GM18526 (cell line): ENCODE data around the gene DHX8.

ENCODE experiments used
- POLR2A ChIP-seq: IDR thresholded peaks from 3 replicates; pipeline ENCODE4 v1.6.1; 2011; ENCODE audit not compliant: insufficient read length; ENCODE audit errors: extremely low read depth

Gene DHX8

DNA sequence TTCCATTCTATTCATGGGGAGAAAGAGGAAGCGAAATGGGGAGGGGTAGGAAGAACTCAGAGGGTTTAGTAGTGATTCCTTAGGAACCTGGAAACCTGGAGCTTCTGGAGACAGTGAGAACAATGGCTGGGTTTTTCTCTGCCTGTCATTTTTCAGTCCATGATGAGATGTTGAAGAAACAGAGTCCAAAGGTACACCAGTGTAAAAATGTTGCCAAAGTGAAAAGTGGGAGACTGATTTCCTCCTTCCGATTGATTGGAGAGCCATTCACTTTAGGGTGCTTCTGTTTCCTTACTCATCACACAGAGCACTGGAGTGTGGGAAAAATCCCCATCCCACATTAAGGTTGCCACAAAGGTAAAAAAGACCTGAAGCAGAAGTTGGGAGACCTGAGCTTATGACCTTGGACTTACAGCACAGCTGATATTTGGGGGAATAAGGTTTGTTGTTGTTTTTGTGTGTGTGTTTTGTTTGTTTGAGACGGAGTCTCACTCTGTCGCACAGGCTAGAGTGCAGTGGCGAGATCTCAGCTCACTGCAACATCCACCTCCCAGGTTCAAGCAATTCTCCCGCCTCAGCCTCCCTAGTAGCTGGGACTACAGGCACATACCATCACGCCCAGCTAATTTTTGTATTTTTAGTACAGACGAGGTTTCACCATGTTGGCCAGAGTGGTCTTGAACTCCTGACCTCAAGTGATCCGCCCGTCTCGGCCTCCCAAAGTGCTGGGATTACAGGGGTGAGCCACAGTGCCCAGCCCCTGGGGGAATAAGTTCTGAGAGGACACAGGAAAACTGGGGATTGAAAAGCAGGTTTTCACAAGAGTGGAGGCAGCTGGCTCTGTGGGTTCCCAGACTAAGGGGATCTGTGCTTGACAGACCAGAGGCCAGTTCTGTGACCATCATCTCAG lies 1.4 kb upstream of the DHX8 start:
- no peak for TF ChIP-seq POLR2A

DNA sequence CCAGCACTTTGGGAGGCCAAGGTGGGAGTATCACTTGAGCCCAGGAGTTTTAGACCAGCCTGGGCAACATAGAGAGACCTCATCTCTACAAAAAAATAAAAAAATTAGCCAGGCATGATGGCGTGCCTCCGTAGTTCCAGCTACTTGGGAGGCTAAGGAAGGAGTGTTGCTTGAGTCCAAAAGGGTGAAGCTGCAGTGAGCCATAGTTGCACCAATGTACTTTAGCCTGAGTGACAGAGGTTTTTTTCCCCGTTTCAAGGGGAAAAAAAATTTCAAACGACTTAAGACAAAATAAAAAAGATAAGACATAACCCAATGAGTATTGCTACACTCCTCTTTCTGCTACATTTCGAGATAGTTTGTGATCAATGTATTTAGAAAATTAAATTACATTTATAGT lies 6.8 kb downstream of the DHX8 start:
- TF ChIP-seq POLR2A: no peak

DNA sequence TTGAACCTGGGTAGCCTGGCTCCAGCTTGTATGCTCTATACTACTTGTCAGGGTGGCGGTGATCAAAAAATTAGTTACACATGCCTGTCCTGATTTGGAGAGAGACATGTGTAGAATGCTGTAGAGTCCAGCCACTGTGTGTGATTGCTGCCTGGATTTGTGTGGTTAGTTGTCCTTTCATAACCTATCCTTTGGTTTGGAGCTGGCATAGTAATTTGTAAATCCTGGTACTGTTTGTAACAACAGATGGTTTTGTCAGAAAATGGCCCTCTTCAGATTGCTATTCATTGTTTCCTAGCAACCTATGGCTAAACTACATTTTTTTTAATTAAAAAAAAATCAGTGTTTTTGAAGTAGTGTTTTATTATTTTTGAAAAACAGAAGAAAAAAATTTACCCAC lies 31.9 kb downstream of the DHX8 start:
- no peak for TF ChIP-seq POLR2A

DNA sequence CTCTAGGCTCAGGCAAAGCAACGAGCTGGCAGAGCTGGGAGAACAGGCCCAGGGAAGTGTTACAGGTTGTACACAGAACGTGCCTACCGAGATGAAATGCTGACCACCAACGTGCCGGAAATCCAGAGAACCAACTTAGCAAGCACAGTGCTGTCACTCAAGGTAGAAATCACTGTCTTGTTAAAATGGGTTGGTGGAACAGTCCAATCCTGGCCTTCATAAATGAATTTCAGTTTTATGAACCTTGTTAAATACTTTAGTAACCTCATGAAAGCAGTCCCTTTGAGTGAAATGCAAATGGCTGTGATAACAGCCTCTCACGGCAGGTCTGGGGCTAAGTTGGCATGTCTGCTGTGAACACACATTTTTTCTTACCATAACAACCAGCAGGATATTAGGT lies 33.4 kb downstream of the DHX8 start:
- no peak for TF ChIP-seq POLR2A

DNA sequence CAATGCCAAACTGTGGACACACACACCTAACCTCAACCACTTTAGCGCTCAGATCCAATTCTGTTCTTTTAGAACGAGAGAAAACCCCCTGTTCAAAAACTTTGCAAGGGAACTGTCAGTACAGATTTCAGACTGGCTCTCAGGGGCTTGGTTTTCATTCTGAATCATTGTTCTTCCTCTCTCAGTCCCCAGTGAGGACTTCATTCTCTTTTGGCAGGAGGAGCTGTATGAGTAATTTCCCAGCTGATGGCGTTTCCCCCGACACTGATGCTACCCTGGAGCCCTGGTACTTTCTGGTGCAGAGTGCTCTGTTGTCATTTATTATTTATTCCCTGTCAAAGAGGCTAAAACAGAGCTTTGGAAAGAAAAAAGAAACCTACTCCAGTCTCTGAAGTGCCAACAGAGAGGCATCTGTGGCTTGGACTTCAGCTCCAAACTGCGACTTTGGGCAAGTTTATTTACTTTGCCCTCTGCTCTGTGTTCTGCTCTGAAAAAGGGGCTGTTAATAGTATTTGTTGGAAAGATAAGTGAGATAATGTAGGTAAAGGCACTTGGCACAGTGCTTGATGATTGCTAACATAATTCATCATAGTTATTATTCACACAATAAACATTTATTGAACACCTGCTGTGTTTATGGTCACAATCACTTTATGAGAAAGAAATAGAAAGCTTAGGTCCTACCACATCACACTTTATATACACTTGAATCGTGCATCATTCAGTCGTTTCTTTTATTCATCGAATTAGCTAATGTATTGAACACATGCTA lies 34.0 kb downstream of the DHX8 start:
- TF ChIP-seq POLR2A: no peak

DNA sequence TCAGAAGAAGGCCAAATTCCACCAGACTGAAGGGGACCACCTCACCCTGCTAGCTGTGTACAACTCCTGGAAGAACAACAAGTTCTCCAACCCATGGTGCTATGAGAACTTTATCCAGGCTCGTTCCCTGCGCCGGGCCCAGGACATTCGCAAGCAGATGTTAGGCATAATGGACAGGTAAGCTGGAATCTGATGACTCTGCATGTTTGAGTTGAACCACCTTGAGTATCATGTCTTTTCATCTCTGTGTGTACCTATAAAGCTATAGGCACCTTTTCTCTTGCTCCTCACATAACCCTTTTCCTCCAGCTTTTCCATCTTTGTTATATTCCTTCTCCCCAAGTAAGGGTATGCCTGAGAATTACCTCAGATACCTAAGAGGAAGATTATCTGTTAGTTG lies 37.6 kb downstream of the DHX8 start:
- TF ChIP-seq POLR2A: no peak

DNA sequence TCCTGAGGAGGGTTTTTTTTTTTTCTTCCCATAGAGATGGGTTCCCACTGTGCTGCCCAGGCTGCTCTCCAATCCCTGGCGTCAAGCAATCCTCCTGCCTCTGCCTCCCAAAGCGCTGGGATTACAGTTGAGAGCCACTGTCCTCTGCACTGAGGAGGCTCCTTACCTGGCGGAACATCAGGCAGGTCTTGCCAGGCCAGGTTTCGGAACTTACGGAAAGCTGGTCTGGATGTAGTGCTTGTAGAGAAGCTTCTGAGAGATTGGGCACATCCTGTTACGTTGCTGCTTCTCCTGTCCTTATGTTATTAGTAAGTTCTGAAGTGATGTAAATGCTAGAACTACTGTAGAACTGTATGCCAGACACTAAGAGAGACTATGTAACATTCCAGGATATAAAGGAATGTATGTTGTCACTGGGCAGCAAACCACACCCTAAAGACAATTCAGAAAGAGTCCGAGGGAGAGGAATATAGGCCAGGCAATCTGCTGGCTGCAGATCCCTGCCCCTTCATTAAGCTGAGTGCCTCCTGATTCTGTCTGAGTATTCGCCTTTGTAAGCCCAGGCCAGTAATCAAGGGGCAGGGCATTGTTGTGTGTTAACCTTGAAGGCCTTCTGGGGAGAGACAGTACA lies 41.3 kb downstream of the DHX8 start:
- TF ChIP-seq POLR2A: no peak

DNA sequence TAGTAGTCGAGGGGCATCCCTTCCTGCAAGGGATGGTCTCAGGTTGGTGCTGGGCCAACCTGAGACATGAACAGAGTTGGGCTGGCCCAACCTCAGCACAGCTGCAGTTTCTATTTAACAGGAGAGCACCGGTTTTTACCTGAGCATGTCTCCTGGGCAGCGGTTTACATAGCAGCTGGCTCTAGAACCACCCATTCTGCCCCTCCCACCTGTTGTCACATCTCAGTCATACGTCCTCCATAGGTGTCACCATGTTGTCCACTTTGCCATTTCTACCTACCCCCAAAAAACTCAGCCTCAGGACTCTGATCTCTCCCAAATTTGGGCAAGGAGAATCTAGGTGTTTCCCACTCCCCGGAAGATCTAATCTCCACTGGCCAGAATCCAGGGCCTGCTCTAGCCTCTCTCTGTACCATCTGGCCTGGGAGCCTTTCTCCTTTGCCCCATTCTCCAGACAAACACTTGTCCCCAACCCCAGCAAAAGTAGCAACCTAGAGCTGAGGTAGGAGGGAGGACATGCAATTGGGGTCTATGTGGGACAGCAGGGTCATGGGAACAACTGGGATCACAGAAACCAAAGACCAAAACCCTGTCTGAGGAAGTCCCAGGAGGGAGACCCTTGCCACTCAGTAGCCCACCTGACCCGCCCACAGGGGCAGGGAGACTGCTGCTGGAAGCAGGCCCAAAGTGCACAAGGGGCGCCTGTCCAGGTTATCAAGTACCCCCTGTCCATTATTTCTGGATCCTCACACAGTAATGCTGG lies 43.3 kb downstream of the DHX8 start:
- TF ChIP-seq POLR2A: no peak

DNA sequence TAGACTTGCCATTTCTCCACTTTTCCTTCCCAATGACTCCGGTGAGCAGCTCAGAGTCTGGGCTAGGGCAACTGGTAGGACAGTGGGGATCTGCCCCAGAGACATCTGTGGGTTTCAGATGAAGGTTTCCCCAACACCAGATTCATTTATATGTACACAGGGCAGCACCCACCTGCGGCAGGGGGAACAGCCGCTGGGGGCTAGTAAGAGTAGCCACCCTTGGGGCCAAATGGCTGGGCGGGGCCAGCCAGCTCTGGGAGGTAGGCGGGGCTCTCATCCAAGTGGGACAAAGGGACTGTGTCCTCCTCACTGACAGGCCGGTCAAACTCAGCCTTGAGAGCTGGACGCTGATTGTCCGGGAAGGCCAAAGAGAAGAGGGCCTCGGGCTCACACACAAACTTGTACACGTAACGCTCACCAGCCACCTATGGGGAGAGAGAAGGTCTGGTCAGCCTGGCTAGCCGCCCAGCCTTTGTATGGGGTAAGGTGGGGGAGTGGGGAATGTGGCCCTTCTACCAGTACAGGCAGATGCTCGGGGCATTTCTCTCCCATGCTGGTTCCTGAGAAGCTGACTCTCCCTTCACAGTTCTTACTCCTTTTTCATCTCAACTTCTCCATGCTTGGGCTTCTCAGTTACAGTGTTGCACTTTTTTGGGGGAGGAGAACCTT lies 44.7 kb downstream of the DHX8 start:
- no peak for TF ChIP-seq POLR2A

DNA sequence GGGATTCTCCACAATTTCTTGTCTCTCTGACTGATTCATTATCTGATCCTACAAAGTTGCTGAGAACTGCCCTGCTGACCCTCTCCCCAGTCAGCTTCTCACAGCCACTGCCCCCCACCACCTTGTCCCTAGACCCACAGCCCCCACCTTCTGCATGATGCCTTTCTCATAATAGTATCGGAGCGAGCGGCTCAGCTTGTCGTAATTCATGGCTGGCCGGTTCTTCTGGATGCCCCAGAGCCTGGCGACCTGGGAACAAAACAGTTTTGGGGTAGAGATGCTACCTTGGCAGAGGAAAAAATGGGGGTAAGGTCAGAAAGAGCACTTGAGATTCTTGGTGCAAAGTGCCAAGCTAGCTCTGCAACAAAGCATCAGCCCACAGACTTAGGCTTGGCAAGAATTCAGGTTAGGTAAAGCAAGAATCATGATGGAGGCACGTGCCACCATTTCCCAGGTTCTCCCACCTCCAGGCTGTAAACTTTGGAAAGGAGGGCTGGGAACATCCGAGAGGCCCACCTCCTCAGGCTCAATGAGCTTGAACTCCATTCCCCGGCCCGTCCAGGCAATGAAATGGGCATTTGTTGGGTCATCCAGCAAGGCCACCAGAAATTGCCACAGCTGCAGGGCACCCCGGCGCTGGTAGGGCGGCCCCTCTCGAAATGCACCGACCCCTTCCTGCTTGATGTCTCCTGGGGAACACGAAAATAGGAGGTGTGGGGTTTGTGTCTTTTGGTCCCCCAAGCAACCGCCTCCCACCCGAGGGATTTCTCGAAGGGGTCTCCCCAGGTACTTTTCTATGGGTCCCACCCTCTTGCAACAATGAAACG lies 45.4 kb downstream of the DHX8 start:
- TF ChIP-seq POLR2A: no peak

DNA sequence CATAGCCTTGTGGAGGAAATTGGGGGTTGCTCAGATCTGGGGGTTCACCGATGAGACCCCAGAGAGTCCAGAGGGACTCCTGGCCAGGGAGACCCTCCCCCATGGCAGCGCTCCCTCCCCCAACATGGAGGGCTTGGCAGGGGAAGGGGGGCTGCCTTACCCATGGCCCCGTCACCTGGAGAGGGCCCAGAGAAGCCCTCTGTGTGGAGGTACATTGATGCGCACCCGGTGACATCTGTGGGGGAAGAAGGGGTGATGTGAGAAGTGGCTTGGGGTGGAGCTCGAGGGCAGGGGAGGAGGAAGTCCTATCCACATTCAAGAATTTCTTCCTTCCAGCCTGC lies 46.1 kb downstream of the DHX8 start:
- no peak for TF ChIP-seq POLR2A

DNA sequence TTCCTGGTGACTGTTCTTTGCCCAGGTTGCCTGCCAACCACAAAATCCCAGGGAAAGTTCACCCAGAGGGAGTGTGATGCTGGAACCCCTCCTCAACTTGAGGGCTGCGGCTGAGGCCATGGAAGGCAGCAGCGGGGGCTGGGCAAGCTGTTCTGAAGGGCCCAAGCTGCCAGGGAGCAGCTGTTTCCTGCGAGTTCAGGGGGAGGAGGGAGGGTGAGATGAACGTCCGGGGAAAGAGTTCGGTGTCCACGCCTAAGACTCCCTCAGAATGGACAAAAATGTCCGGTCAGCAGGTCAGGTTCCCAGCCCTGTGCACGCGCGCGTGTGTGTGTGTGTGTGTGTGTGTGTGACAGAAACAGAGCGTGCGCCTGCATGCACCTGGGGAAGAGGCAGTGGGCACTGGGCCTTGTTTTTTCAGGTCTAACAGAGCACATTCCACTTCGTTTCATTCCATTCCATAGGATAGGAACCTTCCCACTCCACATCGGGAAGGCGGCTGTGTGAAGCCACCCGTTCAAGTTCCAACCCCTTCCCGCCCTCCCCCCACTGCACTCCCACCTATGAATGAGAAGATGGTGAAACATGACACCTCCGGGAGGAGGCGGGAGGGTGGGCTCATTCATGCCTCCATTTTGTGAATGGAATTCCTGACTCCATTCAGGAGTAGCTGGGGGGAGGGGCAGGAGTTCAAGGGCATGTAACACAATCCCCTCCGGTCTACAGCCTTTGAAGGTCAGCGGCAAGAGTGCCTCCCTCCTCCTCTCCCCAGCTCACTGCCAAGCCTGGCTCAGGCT lies 46.7 kb downstream of the DHX8 start:
- TF ChIP-seq POLR2A: no peak

DNA sequence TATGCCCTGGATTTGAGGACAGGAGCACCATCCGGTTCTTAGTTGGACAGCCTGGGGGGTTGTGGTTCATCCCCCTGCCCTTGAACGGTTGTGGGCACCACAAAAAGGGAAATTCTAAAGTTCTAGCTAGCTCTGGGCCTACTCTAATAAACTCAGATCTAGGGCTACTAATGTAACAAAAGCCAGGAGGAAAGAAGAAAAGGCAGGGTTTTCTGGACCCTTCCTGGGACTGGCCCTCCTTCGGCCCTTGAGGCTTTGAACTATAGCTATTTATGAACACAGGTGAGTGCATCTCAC lies 47.3 kb downstream of the DHX8 start:
- TF ChIP-seq POLR2A: no peak
